Spleen (tissue), 11 donors: ENCODE data around the gene HOXD13. TPM values are rescaled to one million over a fixed set of nuclear protein-coding genes. Genes with fewer than 3 reads are reported as not detected.

ENCODE experiments used
- DNase-seq: peaks from one replicate; pipeline ENCODE4 v3.0.0-alpha.2; 2020
- H3K27ac ChIP-seq, 8 donors: fragments of 200-600 bp; sonication (generic) in 7 of 8; 1 replicate in 4 of 8; 2 replicates in 4 of 8; pipeline versions ENCODE4 v1.5.0 to v1.8.0; 2016 to 2021; ENCODE audit warnings: inconsistent platforms in 4 of 8, mild to moderate bottlenecking in 4 of 8, moderate library complexity in 1 of 8
- H3K27me3 ChIP-seq, 7 donors: fragments of 200-600 bp; sonication (generic) in 6 of 7; replicated peaks in 1 of 7; 1 replicate in 4 of 7; 2 replicates in 3 of 7; pipeline versions ENCODE4 v1.5.0 to v1.8.0; 2016 to 2021; ENCODE audit warnings: inconsistent platforms in 3 of 7, mild to moderate bottlenecking in 1 of 7
- H3K36me3 ChIP-seq, 6 donors: fragments of 200-600 bp; sonication (generic) in 5 of 6; 1 replicate in 4 of 6; 2 replicates in 2 of 6; pipeline versions ENCODE4 v1.5.0 to v1.8.0; 2016 to 2021; ENCODE audit warnings: inconsistent platforms in 2 of 6
- H3K4me1 ChIP-seq, 6 donors: fragments of 200-600 bp; sonication (generic) in 5 of 6; 1 replicate in 3 of 6; 2 replicates in 3 of 6; pipeline versions ENCODE4 v1.5.0 to v1.8.0; 2016 to 2021; ENCODE audit warnings: inconsistent platforms in 3 of 6
- H3K4me3 ChIP-seq, 8 donors: fragments of 200-600 bp; sonication (generic) in 7 of 8; 1 replicate in 4 of 8; 2 replicates in 4 of 8; pipeline versions ENCODE4 v1.5.0 to v1.8.0; 2016 to 2021; ENCODE audit warnings: inconsistent platforms in 4 of 8, mild to moderate bottlenecking in 4 of 8, moderate library complexity in 2 of 8
- H3K9me3 ChIP-seq, 8 donors: fragments of 200-600 bp; sonication (generic) in 7 of 8; 1 replicate in 4 of 8; 2 replicates in 4 of 8; pipeline versions ENCODE4 v1.5.0 to v1.8.0; 2016 to 2021; ENCODE audit warnings: inconsistent platforms in 4 of 8
- POLR2A ChIP-seq, 3 donors: fragments of 450-650 bp; IDR thresholded peaks; one replicate each; pipeline ENCODE4 v1.5.1; 2017; ENCODE audit warnings: antibody characterized with exemption in 3 of 3, mild to moderate bottlenecking in 1 of 3
- POLR2AphosphoS5 ChIP-seq, 3 donors: sonication (generic); formaldehyde crosslinking; IDR thresholded peaks; one replicate each; pipeline ENCODE4 v1.5.1; 2017; ENCODE audit warnings: antibody characterized with exemption in 3 of 3
- WGBS, 5 donors: extraction: QIAGEN DNeasy Blood & Tissue Kit in 3 of 5; methylation state at CpG; one replicate each; pipeline versions ENCODE4 v1.1.5 to v1.1.7; 2013 to 2018; 5-methylcytosine and 5-hydroxymethylcytosine counted together
- intact Hi-C: fragments of 100-400 bp; cut with DNase I; formaldehyde crosslinking; loops from one replicate; pipeline ENCODE4 v1.15.0; 2023; ENCODE audit warnings: low total_unique reads
- polyA plus RNA-seq, 3 donors: library from polyadenylated mRNA; stranded (reverse); fragments of 200-250 nt; gene quantifications; one replicate each; pipeline ENCODE4 v1.2.1, GENCODE V29; 2013
- total RNA-seq, 7 donors: library from RNA; depleted of rRNA in 3 of 7; stranded (reverse); fragments of >200 nt in 3 of 7; fragmentation: NEBNext Ultra II Directional in 4 of 7; extraction: Animal tissue kit (Norgen Biotek cat#: 25700) in 4 of 7; gene quantifications; one replicate each; pipeline versions ENCODE4 v1.1.0 to v1.2.1, GENCODE V29; 2016 to 2021
- TF ChIP-seq, protein P1 (sequence below), 11 experiments: fragments of 200-600 bp in 7 of 11; fragments of 450-650 bp in 4 of 11; sonication (generic) in 4 of 11; IDR thresholded peaks in 8 of 11; conservative IDR thresholded peaks in 3 of 11; 1 replicate in 7 of 11; 2 replicates in 4 of 11; pipeline versions ENCODE4 v1.4.0 to v1.8.0; 2016 to 2021; ENCODE audit warnings: antibody characterized with exemption in 11 of 11, inconsistent platforms in 4 of 11, mild to moderate bottlenecking in 1 of 11
- donor health status: healthy with polysubstance abuse.
- donor health status: DM: no; HTN: no; CAD: no; lungs with moderate emphysema.
- donor health status: DM: no; HTN: no; CAD: no.
- donor health status: Bipolar disorder and iron deficiency.
- donor health status: healthy.
- donor health status: DM: no; HTN: no; CAD: no.
- donor health status: DM: yes; HTN: yes; CAD: no.

HOXD13 gene
- total and polyA plus RNA-seq, 10 donors = not detected

DNA sequence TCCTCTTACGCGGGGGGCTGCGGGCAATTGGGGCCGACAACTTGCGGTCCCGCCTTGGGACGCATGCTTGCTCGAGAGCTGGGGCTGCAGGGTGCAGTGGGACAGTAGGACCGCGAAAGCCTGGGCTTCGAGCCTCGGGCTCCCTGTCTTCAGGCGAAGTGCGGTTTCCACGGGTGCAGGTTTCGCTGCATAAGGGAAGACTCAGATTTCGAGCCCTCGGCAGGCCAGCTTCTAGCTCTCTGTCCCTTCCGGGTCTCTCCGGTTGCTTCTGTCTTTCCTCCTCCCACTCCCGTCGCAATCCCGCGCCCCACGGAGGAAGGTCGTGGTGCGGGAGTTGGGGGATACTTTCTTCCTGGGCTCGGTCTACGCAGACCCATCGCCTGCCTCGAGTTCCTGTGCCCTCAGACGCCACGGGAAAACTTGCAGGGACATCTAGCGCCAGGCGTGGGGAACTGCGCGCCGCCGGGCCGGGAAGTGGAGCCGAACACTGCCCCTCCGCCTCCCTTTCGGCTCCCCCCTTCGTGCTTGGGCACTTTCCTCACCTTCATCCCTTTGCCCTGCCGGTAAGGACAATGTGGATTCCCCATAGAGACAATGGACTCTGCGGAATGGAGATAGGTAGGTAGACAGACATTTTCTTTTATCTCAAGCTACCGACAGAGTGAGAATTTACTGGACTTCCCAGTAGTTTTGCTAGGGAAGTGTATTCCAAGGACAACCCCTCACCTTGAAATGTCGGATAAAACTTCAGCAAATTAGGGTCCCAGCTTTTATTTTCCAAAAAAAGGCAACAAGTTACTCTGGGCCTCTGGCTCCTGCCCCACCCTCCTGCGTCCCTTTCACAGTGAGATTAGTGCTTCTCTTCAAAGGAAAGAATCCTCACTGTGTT, 4.2 kb upstream of the HOXD13 start:
- Histone ChIP-seq H3K27ac (no peak overlapping the region), H3K9me3 (peaks cover 0 to 12% (median 0%) of the 10 kb centered on the region in 8 donors), H3K36me3 (no peaks in the 10 kb centered on the region), H3K27me3 (peaks cover 26 to 100% (median 100%) of the 10 kb centered on the region in 7 donors), H3K4me3 (peak overlapping the region in 6 of 8 donors; percentile 6 to 57 (median 14)), H3K4me1 (peaks cover 10 to 58% (median 34%) of the 10 kb centered on the region in 6 donors)
- 4 to 8% (median 5%) methylated on average over 32 to 49 of the region's 49 CpGs for WGBS, 5 donors
- DNase-seq = no peak
- intact Hi-C loops = loop anchor here (5.0 kb wide), 1 partner anchor 721 kb away; no protein-coding TSS in a partner anchor
- TF ChIP-seq POLR2AphosphoS5 (IDR thresholded peaks at IDR 0.05) = peak in 2 of 3 donors; percentile 37 to 61
- TF ChIP-seq POLR2A (IDR thresholded peaks at IDR 0.05) = no peak
- TF ChIP-seq, protein P1, sequence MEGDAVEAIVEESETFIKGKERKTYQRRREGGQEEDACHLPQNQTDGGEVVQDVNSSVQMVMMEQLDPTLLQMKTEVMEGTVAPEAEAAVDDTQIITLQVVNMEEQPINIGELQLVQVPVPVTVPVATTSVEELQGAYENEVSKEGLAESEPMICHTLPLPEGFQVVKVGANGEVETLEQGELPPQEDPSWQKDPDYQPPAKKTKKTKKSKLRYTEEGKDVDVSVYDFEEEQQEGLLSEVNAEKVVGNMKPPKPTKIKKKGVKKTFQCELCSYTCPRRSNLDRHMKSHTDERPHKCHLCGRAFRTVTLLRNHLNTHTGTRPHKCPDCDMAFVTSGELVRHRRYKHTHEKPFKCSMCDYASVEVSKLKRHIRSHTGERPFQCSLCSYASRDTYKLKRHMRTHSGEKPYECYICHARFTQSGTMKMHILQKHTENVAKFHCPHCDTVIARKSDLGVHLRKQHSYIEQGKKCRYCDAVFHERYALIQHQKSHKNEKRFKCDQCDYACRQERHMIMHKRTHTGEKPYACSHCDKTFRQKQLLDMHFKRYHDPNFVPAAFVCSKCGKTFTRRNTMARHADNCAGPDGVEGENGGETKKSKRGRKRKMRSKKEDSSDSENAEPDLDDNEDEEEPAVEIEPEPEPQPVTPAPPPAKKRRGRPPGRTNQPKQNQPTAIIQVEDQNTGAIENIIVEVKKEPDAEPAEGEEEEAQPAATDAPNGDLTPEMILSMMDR (IDR thresholded peaks at IDR 0.05 in 8 of 11, conservative IDR thresholded peaks at IDR 0.05 in 3 of 11) = peak in 9 of 11 experiments; percentile 29 to 67 (median 49)

DNA sequence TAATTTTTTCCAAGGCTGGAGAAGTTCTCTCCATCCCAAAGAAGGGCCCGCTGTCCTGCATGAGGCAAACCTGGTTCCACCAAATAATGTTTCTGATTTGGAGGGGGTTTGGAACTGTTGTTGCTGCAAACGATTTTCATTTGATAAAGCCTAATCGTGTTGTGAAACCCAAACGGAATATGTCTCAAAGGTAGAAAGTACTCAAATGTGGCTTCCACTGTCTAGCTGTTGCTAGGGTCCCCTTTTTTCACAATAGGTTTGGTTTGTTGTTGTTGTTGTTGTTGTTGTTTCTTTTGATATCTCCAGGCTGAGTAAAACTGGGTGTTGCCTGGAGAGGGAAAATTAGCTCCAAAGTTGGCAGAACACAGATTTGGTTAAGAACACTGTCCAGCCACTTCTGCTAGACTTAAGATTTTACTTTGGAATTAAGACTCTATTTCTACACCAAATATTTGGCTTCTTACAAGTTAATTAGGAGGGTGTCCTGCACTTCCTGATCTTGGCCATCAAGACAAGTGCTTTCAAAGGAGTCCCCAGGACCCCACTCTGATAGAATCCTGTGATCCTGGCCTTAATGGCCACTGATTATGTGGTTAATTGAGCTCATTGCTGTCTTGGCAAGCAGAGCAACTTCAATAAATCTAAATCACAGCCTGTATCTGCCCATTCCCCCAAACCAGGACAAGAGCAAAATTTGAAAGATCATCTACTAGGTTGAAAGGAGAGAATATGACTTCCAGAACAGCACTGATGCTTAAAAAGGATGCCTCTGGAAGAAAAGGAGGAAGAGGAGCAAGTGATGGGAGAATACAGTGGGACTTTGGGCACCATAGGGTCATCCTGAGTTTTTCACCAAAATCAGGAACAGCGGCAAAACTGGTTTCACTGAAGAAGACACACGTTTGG, 3.3 kb upstream of the HOXD13 start:
- H3K27me3 ChIP-seq = peaks cover 28 to 100% (median 100%) of the 10 kb centered on the region in 7 donors
- intact Hi-C loops = loop anchor here (5.0 kb wide), 1 partner anchor 722 kb away; no protein-coding TSS in a partner anchor

DNA sequence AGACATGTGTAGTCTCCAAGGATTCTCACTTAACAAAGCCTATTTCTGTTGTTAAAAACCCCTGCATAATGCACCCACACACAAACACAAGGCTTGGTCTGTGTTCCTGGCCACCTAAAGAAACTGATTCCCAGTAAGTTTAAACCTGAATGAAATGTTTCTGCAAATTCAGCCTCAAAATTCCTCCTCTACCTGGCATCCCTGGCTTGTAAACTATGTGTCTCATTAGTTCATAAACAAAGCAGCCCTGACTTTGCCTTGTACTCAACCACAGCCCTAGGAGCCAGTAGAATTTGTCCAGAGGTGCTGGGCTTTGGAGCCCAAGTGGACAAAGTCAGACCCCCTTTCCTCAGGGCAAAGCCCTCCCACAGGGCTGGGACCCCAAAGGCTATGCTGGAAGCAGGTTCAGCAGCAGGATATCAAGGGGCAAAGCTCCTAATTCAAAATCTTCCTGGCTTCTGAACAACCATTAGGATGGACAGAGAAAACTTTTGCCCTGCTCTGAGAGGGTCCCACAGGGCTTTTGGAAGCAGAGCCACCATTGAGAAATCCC, 2.6 kb upstream of the HOXD13 start:
- H3K9me3 ChIP-seq = no peaks in the 10 kb centered on the region
- intact Hi-C loops = loop anchor here (5.0 kb wide), 1 partner anchor 723 kb away; no protein-coding TSS in a partner anchor
- no peaks in the 10 kb centered on the region for H3K36me3 ChIP-seq
- peaks cover 13 to 52% (median 32%) of the 10 kb centered on the region in 6 donors for H3K4me1 ChIP-seq
- DNase-seq = no peak
- peaks cover 32 to 100% (median 100%) of the 10 kb centered on the region in 7 donors for H3K27me3 ChIP-seq
- H3K4me3 ChIP-seq = no peak overlapping the region
- no peak for TF ChIP-seq POLR2A (IDR thresholded peaks at IDR 0.05)
- no peak for TF ChIP-seq POLR2AphosphoS5 (IDR thresholded peaks at IDR 0.05)
- TF ChIP-seq, protein P1 (IDR thresholded peaks at IDR 0.05 in 8 of 11, conservative IDR thresholded peaks at IDR 0.05 in 3 of 11) = no peak
- no peak overlapping the region for H3K27ac ChIP-seq

More for the DNA sequence above, 3.3 kb upstream of the HOXD13 start:
- Histone ChIP-seq H3K9me3 (peaks cover 0 to 3% (median 0%) of the 10 kb centered on the region in 8 donors), H3K27ac (no peak overlapping the region), H3K4me1 (peaks cover 13 to 58% (median 34%) of the 10 kb centered on the region in 6 donors), H3K36me3 (no peaks in the 10 kb centered on the region), H3K4me3 (no peak overlapping the region)
- TF ChIP-seq POLR2AphosphoS5 (IDR thresholded peaks at IDR 0.05) = no peak
- TF ChIP-seq, protein P1 (IDR thresholded peaks at IDR 0.05 in 8 of 11, conservative IDR thresholded peaks at IDR 0.05 in 3 of 11) = no peak
- no peak for TF ChIP-seq POLR2A (IDR thresholded peaks at IDR 0.05)
- no peak for DNase-seq
- WGBS, 5 donors = 5 to 11% (median 7%) methylated on average over 6 of the region's 6 CpGs
